GM12872 (cell line): ENCODE results near the gene MYO9B.

Experiments
- TF ChIP-seq, protein P1 (sequence below): IDR thresholded peaks from 3 replicates; pipeline ENCODE4 v1.5.1; 2011; ENCODE audit warnings: low read depth, mild to moderate bottlenecking, low read length, moderate library complexity; ENCODE audit not compliant: insufficient read depth

Gene MYO9B

DNA sequence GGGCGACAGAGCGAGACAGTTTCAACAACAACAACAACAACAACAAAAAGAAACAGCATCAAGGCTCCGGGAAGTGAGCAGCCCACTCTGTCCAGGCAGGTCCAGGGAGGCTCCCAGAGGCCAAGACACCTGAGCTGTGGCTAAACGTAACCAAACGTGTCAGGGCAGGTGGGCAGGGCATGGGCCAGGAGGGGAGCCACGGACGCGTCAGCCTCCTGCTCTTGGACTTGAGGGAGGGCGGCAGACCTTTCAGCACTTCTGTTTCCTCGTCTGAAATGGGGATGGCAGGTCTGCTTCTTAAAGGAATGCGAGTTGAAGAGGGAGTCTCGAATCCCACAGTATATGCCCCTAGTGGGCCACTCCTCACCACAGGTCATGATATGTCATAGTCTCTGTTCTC, 53.8 kb downstream of the MYO9B start:
- TF ChIP-seq, protein P1, sequence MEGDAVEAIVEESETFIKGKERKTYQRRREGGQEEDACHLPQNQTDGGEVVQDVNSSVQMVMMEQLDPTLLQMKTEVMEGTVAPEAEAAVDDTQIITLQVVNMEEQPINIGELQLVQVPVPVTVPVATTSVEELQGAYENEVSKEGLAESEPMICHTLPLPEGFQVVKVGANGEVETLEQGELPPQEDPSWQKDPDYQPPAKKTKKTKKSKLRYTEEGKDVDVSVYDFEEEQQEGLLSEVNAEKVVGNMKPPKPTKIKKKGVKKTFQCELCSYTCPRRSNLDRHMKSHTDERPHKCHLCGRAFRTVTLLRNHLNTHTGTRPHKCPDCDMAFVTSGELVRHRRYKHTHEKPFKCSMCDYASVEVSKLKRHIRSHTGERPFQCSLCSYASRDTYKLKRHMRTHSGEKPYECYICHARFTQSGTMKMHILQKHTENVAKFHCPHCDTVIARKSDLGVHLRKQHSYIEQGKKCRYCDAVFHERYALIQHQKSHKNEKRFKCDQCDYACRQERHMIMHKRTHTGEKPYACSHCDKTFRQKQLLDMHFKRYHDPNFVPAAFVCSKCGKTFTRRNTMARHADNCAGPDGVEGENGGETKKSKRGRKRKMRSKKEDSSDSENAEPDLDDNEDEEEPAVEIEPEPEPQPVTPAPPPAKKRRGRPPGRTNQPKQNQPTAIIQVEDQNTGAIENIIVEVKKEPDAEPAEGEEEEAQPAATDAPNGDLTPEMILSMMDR = no peak

- TF ChIP-seq, protein P1 = no peak
Observed at GRCh38 chr19:17135001-17135853, 59.6 kb downstream of the MYO9B start.

- TF ChIP-seq, protein P1 = no peak
Observed at GRCh38 chr19:17136021-17136420, 60.4 kb downstream of the MYO9B start.

DNA sequence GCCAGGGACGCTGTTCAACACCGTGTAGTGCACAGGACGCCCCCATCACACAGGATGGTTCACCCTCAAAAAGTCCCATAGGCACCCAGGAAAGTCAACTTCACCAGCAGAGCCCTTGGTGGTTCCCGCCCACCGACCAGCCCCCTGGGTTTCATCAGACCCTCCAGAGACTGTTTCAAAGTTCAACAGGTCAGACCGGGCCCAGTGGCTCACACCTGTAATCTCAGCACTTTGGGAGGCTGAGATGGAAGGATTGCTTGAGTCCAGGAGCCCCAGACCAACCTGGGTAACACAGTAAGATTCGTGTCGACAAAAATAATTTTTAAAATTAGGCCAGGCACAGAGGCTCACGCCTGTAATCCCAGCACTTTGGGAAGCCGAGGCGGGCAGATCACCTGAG, 61.0 kb downstream of the MYO9B start:
- TF ChIP-seq, protein P1 = no peak

- TF ChIP-seq, protein P1 = no peak
Observed at GRCh38 chr19:17137417-17137816, 61.8 kb downstream of the MYO9B start.

- TF ChIP-seq, protein P1 = no peak
Observed at GRCh38 chr19:17138937-17139598, 63.5 kb downstream of the MYO9B start.

DNA sequence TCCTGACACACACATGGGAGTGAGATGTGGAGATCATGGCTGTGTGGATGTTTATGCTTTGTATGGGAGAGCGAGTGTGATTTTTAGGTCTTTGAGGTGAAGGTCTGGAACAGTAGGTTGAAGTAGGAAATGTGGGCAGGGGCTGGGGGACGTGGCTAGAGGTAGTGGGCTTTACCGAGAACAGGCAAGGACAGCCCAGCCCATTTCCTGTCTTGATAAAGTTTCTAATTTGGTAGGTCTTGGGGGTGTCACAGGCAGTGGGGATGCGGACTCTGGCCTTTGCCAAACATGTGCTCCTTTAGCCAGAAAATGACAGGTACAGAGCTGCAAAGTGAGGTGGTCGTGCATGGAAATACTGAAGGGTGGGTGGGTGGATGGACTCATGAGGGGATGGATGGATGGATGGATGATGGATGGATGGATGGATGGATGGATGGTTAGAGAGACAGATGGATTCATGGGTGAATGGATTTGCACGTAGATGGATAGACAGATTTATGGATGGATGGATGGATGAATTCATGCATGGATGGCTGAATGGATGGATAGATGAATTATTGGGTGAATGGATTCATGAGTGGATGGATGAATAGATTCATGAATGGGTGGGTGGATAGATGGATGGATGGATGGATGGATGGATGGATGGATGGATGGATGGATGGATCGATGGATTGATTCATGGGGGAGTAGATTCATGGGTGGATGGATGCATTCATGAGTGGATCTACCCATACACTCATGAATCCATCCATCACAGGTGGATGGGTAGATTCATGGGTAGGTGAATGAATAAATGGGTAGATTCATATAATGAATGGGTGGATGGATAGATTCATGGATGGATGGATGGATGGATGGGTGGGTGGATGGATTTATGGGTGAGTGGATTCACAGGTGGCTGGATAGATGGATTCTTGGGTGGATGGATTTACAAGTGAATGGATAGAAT, 70.2 kb downstream of the MYO9B start:
- TF ChIP-seq, protein P1 = no peak
